Measurements from ENCODE around the gene ZNF460.

The ZNF460 gene

DNA sequence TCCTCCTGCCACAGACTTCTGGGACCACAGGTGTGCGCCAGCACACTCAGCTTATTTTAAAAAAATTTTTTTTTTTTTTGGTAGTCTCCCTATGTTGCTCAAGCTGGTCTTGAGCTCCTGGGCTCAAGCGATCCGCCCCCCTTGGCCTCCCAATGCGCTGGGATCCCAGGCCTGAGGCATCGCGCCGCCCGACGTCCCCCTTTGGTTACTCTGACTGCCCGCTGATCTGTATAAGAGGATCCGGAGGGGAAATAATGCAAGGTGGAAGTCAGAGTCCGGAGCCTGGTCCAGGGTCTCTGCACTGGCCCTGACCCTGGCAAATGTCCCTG is 40.3 kb upstream of the ZNF460 start:
- Histone ChIP-seq H3K4me2 (ENCODE audit: low read depth, low read length, poor library complexity, severe bottlenecking) (peak overlapping the region; percentile 84), H3K4me3 (ENCODE audit: low read length, poor library complexity, severe bottlenecking) (peak overlapping the region; percentile 87), H3F3A (ENCODE audit: low read depth) (no peaks in the 10 kb centered on the region), H3K27me3 (ENCODE audit: insufficient read depth, low read length, poor library complexity, severe bottlenecking) (no peaks in the 10 kb centered on the region), H3K36me3 (ENCODE audit: insufficient read depth, low read length) (peaks cover 3% of the 10 kb centered on the region; the same call in 1 of the 2 replicates), H3K9me3 (ENCODE audit: insufficient read depth, low read depth, low read length) (no peaks in the 10 kb centered on the region), H3K9ac (ENCODE audit: low read depth, low read length, poor library complexity, severe bottlenecking) (peak overlapping the region; percentile 89), H3K4me1 (ENCODE audit: insufficient read depth, low read length, poor library complexity, severe bottlenecking) (peaks cover 23% of the 10 kb centered on the region), H2AFZ (ENCODE audit: low read length) (peak overlapping the region; percentile 100), H3K79me2 (ENCODE audit: insufficient read depth, low read length) (peaks cover 37% of the 10 kb centered on the region), H3K9me2 (replicated peaks; ENCODE audit: low read depth, low read length) (no peaks in the 10 kb centered on the region), H4K20me1 (ENCODE audit: insufficient read depth, low read length, poor library complexity, severe bottlenecking) (no peaks in the 10 kb centered on the region)
- no peak for TF ChIP-seq EZH2phosphoT487 (IDR thresholded peaks at IDR 0.05; ENCODE audit: borderline replicate concordance)
- TF ChIP-seq, protein P1, sequence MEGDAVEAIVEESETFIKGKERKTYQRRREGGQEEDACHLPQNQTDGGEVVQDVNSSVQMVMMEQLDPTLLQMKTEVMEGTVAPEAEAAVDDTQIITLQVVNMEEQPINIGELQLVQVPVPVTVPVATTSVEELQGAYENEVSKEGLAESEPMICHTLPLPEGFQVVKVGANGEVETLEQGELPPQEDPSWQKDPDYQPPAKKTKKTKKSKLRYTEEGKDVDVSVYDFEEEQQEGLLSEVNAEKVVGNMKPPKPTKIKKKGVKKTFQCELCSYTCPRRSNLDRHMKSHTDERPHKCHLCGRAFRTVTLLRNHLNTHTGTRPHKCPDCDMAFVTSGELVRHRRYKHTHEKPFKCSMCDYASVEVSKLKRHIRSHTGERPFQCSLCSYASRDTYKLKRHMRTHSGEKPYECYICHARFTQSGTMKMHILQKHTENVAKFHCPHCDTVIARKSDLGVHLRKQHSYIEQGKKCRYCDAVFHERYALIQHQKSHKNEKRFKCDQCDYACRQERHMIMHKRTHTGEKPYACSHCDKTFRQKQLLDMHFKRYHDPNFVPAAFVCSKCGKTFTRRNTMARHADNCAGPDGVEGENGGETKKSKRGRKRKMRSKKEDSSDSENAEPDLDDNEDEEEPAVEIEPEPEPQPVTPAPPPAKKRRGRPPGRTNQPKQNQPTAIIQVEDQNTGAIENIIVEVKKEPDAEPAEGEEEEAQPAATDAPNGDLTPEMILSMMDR (conservative IDR thresholded peaks at IDR 0.05; ENCODE audit: low read length) = no peak

DNA sequence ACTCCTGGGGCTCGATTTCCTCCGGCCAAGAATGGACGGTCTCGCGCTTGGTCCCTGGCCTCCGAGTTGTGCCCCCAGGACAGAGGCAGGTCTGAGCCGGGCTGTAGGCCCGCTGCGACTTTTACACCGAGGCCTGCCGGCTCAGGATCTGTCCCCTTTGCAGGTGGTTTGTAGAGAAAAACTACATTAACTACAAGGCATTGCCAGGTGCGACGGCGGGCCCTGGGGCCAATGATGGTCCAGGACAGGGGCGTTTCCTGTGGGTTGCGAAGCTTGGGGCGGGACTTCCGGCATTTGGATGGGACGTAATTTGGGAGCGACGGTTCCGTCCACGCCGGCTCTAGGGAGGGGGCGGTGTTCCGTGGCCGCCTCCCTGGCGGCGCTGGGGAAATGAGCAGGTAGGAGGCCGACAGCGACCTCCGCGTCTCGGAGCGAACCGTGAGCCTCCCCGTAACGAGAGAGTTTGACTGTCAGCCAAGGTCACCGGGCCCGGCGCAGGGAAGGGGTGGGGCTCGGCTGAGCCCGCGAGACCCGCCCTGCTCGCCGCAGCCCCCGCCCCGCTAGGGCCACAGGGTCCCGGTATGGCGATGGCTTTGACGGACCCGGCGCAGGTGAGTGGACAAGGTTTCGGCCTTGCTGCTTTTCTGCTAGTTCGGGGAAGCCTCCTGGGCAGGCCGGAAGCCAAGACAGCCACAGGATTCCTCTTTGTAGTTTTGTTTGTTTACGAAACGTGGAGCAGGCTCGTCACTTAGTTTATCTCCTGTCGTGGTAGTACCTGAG is 39.8 kb upstream of the ZNF460 start, which contains the start of gene ZNF805:
ZNF805 (plus strand) TSS at position 322 of the 780 bp plus-strand sequence; CDS start at position 582, 260 bp downstream.
- Histone ChIP-seq H3K4me3 (ENCODE audit: low read length, poor library complexity, severe bottlenecking) (peak within 1 kb of the TSS; percentile 87), H3K9me3 (ENCODE audit: insufficient read depth, low read depth, low read length) (no peaks in the 10 kb centered on the region), H3F3A (ENCODE audit: low read depth) (no peaks in the 10 kb centered on the region), H3K27me3 (ENCODE audit: insufficient read depth, low read length, poor library complexity, severe bottlenecking) (no peaks in the 10 kb centered on the region), H3K9me2 (replicated peaks; ENCODE audit: low read depth, low read length) (no peaks in the 10 kb centered on the region), H2AFZ (ENCODE audit: low read length) (peak within 1 kb of the TSS; percentile 100), H3K4me2 (ENCODE audit: low read depth, low read length, poor library complexity, severe bottlenecking) (peak within 1 kb of the TSS; percentile 96), H3K79me2 (ENCODE audit: insufficient read depth, low read length) (peaks cover 40% of the 10 kb centered on the region), H4K20me1 (ENCODE audit: insufficient read depth, low read length, poor library complexity, severe bottlenecking) (no peaks in the 10 kb centered on the region), H3K4me1 (ENCODE audit: insufficient read depth, low read length, poor library complexity, severe bottlenecking) (peaks cover 23% of the 10 kb centered on the region), H3K36me3 (ENCODE audit: insufficient read depth, low read length) (peaks cover 3% of the 10 kb centered on the region; the same call in 1 of the 2 replicates), H3K9ac (ENCODE audit: low read depth, low read length, poor library complexity, severe bottlenecking) (peak within 1 kb of the TSS; percentile 89)
- TF ChIP-seq EZH2phosphoT487 (IDR thresholded peaks at IDR 0.05; ENCODE audit: borderline replicate concordance) = no peak
- TF ChIP-seq, protein P1 (conservative IDR thresholded peaks at IDR 0.05; ENCODE audit: low read length) = no peak

DNA sequence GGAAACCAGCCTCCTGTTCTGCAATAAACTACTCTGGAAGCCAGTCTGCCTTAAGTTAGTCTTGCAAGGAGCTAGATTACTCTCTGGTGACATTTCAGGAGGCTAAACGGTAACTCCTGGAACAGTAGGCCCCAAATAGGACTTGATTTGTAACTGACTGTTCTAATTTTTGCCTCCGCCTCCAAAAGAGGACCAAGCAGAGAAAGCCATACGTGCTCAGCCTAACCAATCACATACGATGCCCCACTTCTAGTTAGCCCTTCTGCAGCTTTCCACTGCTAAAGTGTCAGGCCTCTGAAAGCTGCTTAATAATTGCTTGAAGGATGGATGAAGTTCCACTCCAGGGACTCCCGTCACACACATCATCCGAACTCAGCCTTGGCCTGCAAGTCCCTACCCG is 39.1 kb upstream of the ZNF460 start:
- H3K9me2 ChIP-seq (replicated peaks; ENCODE audit: low read depth, low read length) = no peaks in the 10 kb centered on the region

More for the DNA sequence above, 39.1 kb upstream of the ZNF460 start:
- Histone ChIP-seq H3K27me3 (ENCODE audit: insufficient read depth, low read length, poor library complexity, severe bottlenecking) (no peaks in the 10 kb centered on the region), H3K9ac (ENCODE audit: low read depth, low read length, poor library complexity, severe bottlenecking) (peak overlapping the region; percentile 89), H3K4me1 (ENCODE audit: insufficient read depth, low read length, poor library complexity, severe bottlenecking) (peaks cover 23% of the 10 kb centered on the region), H3K36me3 (ENCODE audit: insufficient read depth, low read length) (peaks cover 3% of the 10 kb centered on the region; the same call in 1 of the 2 replicates), H2AFZ (ENCODE audit: low read length) (peak overlapping the region; percentile 100), H4K20me1 (ENCODE audit: insufficient read depth, low read length, poor library complexity, severe bottlenecking) (no peaks in the 10 kb centered on the region), H3K9me3 (ENCODE audit: insufficient read depth, low read depth, low read length) (no peaks in the 10 kb centered on the region), H3F3A (ENCODE audit: low read depth) (no peaks in the 10 kb centered on the region), H3K4me2 (ENCODE audit: low read depth, low read length, poor library complexity, severe bottlenecking) (peak overlapping the region; percentile 96), H3K79me2 (ENCODE audit: insufficient read depth, low read length) (peaks cover 40% of the 10 kb centered on the region), H3K4me3 (ENCODE audit: low read length, poor library complexity, severe bottlenecking) (peak overlapping the region; percentile 87)
- TF ChIP-seq, protein P1 (conservative IDR thresholded peaks at IDR 0.05; ENCODE audit: low read length) = no peak
- no peak for TF ChIP-seq EZH2phosphoT487 (IDR thresholded peaks at IDR 0.05; ENCODE audit: borderline replicate concordance)
